Mucosa of rectum (tissue), 2 donors: ENCODE measurements around the gene CYTH1.
"Not testable (repeated sequence)": the region's sequence is repeated elsewhere in the genome, so short reads cannot be mapped to it uniquely, and the experiment has no call there.

Source experiments
- H3K27ac ChIP-seq, 2 donors: one replicate each; pipeline ENCODE4 v1.7.0; 2013; ENCODE audit warnings: inconsistent platforms in 2 of 2, low read depth in 2 of 2, low read length in 2 of 2
- H3K27me3 ChIP-seq, 2 donors: one replicate each; pipeline ENCODE4 v1.7.0; 2013; ENCODE audit warnings: low read length in 2 of 2; ENCODE audit not compliant: control insufficient read depth in 2 of 2, insufficient read depth in 2 of 2
- H3K36me3 ChIP-seq, 2 donors: one replicate each; pipeline ENCODE4 v1.7.0; 2013; ENCODE audit warnings: low read length in 2 of 2; ENCODE audit not compliant: control insufficient read depth in 2 of 2, insufficient read depth in 2 of 2
- H3K4me1 ChIP-seq, 2 donors: one replicate each; pipeline ENCODE4 v1.7.0; 2013; ENCODE audit warnings: low read length in 2 of 2, mild to moderate bottlenecking in 1 of 2; ENCODE audit not compliant: control insufficient read depth in 2 of 2, insufficient read depth in 2 of 2
- H3K4me3 ChIP-seq, 2 donors: one replicate each; pipeline ENCODE4 v1.7.0; 2013; ENCODE audit warnings: low read length in 2 of 2
- H3K9ac ChIP-seq, 2 donors: one replicate each; pipeline ENCODE4 v1.7.0; 2013; ENCODE audit warnings: low read length in 2 of 2, low read depth in 1 of 2, mild to moderate bottlenecking in 1 of 2
- H3K9me3 ChIP-seq, 2 donors: one replicate each; pipeline ENCODE4 v1.7.0; 2013; ENCODE audit warnings: low read length in 2 of 2; ENCODE audit not compliant: control insufficient read depth in 2 of 2
- donor health status: healthy.
- donor health status: Normal muscosa, but diverticular disease.

CYTH1 gene

GRCh38 chr17:78751000-78751399, 31.1 kb downstream of the CYTH1 start:
- not testable (repeated sequence) for H3K4me3 ChIP-seq, H3K9ac ChIP-seq, H3K27me3 ChIP-seq, H3K9me3 ChIP-seq, H3K36me3 ChIP-seq, H3K27ac ChIP-seq
- peaks cover 13 to 16% of the 10 kb centered on the region in 2 donors for H3K4me1 ChIP-seq

- no peaks in the 10 kb centered on the region for H3K36me3 ChIP-seq
- peak overlapping the region; percentile 73 to 83 for H3K27ac ChIP-seq
- H3K4me3 ChIP-seq = peak overlapping the region in 1 of 2 donors; percentile 37
- no peaks in the 10 kb centered on the region for H3K9me3 ChIP-seq
- H3K9ac ChIP-seq = peak overlapping the region; percentile 45 to 60
- H3K4me1 ChIP-seq = peaks cover 13 to 21% of the 10 kb centered on the region in 2 donors
- H3K27me3 ChIP-seq = no peaks in the 10 kb centered on the region
These were observed 33.2 kb downstream of the CYTH1 start for GRCh38 chr17:78748730-78749317.

DNA sequence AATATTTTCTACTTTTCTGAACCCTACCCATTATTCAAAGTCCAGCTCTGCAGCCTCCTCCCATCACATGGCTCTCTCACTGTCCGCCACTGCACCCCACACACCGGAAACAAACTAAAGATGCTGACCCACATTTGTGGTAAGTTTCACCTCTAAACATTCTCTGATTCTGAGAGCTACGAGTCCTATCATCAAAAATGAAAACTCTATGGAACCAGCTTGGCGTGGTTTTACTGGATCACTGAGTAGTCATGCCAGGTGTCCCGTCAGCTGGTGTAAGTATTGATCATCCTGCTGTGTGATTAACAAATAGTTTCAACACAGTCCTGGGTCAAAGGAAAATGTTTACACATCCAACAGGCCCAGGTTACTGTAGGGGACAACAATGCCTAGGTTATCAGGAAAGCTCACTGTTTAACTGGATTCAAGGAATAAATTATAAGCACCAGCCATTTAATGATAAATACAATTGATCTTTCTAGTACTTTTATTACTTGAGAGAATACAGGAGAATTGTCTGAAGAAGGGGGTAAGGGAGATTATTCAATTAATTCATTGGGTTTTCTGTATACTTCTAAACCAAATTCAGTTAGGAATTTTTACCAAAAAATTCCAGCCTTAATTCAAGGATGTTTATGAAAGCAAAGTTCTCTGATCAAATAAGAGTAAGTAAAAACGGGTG, 33.9 kb downstream of the CYTH1 start:
- peaks cover 13 to 21% of the 10 kb centered on the region in 2 donors for H3K4me1 ChIP-seq
- no peaks in the 10 kb centered on the region for H3K27me3 ChIP-seq
- H3K4me3 ChIP-seq = peak overlapping the region in 1 of 2 donors; percentile 3
- H3K36me3 ChIP-seq = no peaks in the 10 kb centered on the region
- peak overlapping the region; percentile 10 to 41 for H3K9ac ChIP-seq
- H3K27ac ChIP-seq = peak overlapping the region; percentile 67 to 83
- H3K9me3 ChIP-seq = no peaks in the 10 kb centered on the region

- H3K27me3 ChIP-seq = no peaks in the 10 kb centered on the region
- H3K36me3 ChIP-seq = no peaks in the 10 kb centered on the region
- H3K9me3 ChIP-seq = no peaks in the 10 kb centered on the region
- H3K4me1 ChIP-seq = peaks cover 10 to 21% of the 10 kb centered on the region in 2 donors
- no peak overlapping the region for H3K9ac ChIP-seq
- H3K27ac ChIP-seq = peak overlapping the region; percentile 27 to 83
- H3K4me3 ChIP-seq = no peak overlapping the region
These were observed 34.6 kb downstream of the CYTH1 start for GRCh38 chr17:78747488-78747887.

GRCh38 chr17:78746949-78747269, 35.2 kb downstream of the CYTH1 start:
- H3K4me3 ChIP-seq = no peak overlapping the region
- no peak overlapping the region for H3K27ac ChIP-seq
- H3K4me1 ChIP-seq = peaks cover 15 to 21% of the 10 kb centered on the region in 2 donors
- H3K27me3 ChIP-seq = no peaks in the 10 kb centered on the region
- no peaks in the 10 kb centered on the region for H3K9me3 ChIP-seq
- no peak overlapping the region for H3K9ac ChIP-seq
- no peaks in the 10 kb centered on the region for H3K36me3 ChIP-seq

GRCh38 chr17:78746263-78746948, 35.7 kb downstream of the CYTH1 start:
- Histone ChIP-seq H3K4me3 (no peak overlapping the region), H3K9ac (no peak overlapping the region), H3K27ac (no peak overlapping the region), H3K4me1 (peaks cover 20 to 21% of the 10 kb centered on the region in 2 donors), H3K27me3 (no peaks in the 10 kb centered on the region), H3K36me3 (no peaks in the 10 kb centered on the region), H3K9me3 (no peaks in the 10 kb centered on the region)

DNA sequence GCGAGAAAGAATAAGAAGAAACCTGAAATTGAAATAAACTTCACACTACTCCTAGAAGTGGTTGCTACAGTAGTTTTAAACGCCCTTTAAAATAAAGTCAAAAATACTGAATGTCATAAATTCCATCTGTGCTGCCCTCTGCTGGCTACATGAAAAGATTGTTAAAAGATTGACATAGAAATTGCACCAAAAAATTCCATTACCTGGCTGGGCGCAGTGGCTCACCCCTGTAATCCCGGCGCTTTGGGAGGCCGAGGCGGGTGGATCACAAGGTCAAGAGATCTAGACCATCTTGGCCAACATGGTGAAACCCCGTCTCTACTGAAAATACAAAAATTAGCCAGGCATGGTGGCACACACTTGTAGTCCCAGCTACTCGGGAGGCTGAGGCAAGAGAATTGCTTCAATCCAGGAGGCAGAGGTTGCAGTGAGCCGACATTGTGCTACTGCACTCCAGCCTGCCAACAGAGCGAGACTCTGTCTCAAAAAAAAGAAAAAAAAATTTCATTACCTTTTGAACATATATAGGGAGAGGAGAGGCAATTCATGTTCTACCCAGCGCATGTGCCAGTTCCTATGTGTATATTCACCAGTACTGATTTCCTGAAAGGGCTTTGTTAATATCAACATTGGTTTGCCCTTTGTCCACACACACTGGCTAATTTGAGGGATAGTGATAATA, 36.5 kb downstream of the CYTH1 start:
- Histone ChIP-seq H3K27me3 (no peaks in the 10 kb centered on the region), H3K27ac (no peak overlapping the region), H3K9ac (no peak overlapping the region), H3K36me3 (no peaks in the 10 kb centered on the region), H3K9me3 (no peaks in the 10 kb centered on the region), H3K4me1 (peaks cover 21% of the 10 kb centered on the region in 2 donors), H3K4me3 (no peak overlapping the region)

GRCh38 chr17:78742901-78743300, 39.2 kb downstream of the CYTH1 start:
- peaks cover 16 to 18% of the 10 kb centered on the region in 2 donors for H3K4me1 ChIP-seq
- no peak overlapping the region for H3K4me3 ChIP-seq
- H3K27me3 ChIP-seq = no peaks in the 10 kb centered on the region
- H3K9ac ChIP-seq = no peak overlapping the region
- H3K9me3 ChIP-seq = no peaks in the 10 kb centered on the region
- H3K36me3 ChIP-seq = no peaks in the 10 kb centered on the region
- no peak overlapping the region for H3K27ac ChIP-seq

DNA sequence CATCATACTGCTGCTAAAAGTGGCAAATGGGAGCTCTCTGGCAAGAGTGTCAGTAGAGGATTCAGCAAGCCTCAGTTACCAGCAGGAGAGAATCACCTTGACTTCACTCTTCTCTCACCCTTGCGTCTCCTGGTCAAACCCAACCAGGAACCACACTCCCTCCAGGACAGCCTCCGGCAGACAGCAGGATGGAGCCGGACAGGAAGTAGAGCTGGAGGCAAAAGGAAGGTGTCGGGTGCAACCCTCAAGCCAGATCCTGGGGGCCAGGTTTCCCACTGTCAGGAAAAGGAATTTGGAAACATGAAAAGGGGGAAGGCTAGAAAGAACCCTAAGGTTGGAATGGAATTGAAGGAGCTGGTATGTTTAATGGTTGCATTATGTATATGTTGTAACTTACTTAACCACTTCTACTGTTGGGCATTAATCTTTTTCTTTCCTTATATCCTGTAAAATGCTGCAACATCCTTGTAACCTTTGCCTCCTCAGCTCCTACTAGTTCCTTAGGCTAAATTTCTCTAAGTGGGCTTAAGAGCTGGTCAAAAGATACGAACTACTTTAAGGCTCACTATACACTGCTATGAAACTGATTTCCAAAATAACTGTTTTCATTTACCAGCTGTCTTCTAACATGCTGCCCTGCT, 40.3 kb downstream of the CYTH1 start:
- Histone ChIP-seq H3K36me3 (no peaks in the 10 kb centered on the region), H3K9me3 (no peaks in the 10 kb centered on the region), H3K4me1 (peaks cover 25% of the 10 kb centered on the region in 2 donors), H3K27me3 (no peaks in the 10 kb centered on the region), H3K9ac (no peak overlapping the region), H3K4me3 (no peak overlapping the region), H3K27ac (no peak overlapping the region)
